ENCODE results near the gene FBXL14. TPM values are rescaled to one million over a fixed set of nuclear protein-coding genes. Genes with fewer than 3 reads are reported as not detected.

Gene FBXL14
- total and polyA plus RNA-seq, 9 donors: 1.3 to 16.2 (median 10.8) TPM

DNA sequence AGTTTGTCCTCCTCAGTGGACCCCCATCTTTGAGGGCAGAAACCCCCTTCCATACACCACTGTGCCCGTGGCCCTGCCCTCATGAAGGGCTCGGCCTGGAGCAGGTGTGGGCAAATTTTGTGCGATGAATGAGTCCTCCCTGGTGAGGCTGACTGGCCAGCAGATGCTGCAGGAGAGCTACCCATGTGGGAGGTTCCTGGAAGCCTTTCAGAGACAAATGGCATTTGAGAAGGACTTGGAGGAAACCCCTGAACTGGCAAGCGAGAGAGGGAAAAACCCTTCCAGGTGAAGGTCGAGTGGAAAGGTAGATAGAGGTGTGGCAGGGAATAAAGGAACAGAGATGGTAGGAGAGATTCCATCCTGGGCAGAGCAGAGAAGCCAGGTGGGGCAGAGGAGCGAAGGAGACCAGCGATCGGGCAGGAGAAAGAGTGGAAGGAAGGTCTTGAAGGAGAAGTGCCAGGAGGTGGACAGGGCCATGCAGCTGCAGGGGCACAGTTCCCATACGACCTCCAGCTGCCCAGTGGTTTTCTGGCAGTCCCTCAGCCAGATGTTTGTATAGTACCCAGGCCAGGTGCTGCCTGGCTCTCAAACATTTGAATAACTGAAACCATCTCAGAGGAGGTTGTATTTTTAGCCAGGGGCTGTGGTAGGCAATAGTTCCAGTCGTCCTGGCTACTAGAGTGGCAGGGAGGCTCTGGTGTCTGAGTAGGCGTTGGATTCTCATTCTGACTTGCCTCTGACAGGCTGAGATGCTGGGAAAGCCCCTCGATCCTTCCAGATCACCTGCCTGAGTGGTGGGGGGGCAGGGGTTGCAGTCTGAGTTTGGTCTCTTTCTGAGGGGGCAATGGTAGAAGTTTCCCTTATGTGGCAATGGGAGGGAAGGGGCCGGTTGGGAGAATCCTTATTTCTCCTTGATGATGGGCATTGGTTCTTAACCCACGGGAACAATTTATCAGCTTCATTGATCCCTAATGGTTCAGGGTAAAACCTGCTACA is 40.1 kb downstream of the FBXL14 start:
- Histone ChIP-seq H3K9me3 (no peaks in the 10 kb centered on the region), H3K4me1 (ENCODE audit: insufficient read depth) (no peaks in the 10 kb centered on the region), H3K4me3 (no peak overlapping the region), H3K27ac (no peak overlapping the region), H3K36me3 (no peaks in the 10 kb centered on the region), H3K27me3 (no peaks in the 10 kb centered on the region)
- no peak for TF ChIP-seq POLR2A (IDR thresholded peaks at IDR 0.05)
- no peak for TF ChIP-seq EP300 (IDR thresholded peaks at IDR 0.05)
- TF ChIP-seq, protein P1, sequence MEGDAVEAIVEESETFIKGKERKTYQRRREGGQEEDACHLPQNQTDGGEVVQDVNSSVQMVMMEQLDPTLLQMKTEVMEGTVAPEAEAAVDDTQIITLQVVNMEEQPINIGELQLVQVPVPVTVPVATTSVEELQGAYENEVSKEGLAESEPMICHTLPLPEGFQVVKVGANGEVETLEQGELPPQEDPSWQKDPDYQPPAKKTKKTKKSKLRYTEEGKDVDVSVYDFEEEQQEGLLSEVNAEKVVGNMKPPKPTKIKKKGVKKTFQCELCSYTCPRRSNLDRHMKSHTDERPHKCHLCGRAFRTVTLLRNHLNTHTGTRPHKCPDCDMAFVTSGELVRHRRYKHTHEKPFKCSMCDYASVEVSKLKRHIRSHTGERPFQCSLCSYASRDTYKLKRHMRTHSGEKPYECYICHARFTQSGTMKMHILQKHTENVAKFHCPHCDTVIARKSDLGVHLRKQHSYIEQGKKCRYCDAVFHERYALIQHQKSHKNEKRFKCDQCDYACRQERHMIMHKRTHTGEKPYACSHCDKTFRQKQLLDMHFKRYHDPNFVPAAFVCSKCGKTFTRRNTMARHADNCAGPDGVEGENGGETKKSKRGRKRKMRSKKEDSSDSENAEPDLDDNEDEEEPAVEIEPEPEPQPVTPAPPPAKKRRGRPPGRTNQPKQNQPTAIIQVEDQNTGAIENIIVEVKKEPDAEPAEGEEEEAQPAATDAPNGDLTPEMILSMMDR (IDR thresholded peaks at IDR 0.05): no peak
- 80 to 84% (median 83%) methylated on average over 14 of the region's 14 CpGs for WGBS, 3 donors
- intact Hi-C loops (cut with DNase I): no loop called here
- DNase-seq: no peak

GRCh38 chr12:1553536-1553935 is 40.8 kb downstream of the FBXL14 start:
- intact Hi-C loops (cut with DNase I): no loop called here
- H3K27me3 ChIP-seq: no peaks in the 10 kb centered on the region
- H3K4me3 ChIP-seq: no peak overlapping the region
- H3K4me1 ChIP-seq (ENCODE audit: insufficient read depth): no peaks in the 10 kb centered on the region
- 80 to 83% (median 83%) methylated on average over 14 of the region's 14 CpGs for WGBS, 3 donors
- H3K9me3 ChIP-seq: no peaks in the 10 kb centered on the region
- TF ChIP-seq POLR2A (IDR thresholded peaks at IDR 0.05): no peak
- TF ChIP-seq, protein P1 (IDR thresholded peaks at IDR 0.05): no peak
- no peak for TF ChIP-seq EP300 (IDR thresholded peaks at IDR 0.05)
- H3K27ac ChIP-seq: no peak overlapping the region
- no peak for DNase-seq
- H3K36me3 ChIP-seq: no peaks in the 10 kb centered on the region

DNA sequence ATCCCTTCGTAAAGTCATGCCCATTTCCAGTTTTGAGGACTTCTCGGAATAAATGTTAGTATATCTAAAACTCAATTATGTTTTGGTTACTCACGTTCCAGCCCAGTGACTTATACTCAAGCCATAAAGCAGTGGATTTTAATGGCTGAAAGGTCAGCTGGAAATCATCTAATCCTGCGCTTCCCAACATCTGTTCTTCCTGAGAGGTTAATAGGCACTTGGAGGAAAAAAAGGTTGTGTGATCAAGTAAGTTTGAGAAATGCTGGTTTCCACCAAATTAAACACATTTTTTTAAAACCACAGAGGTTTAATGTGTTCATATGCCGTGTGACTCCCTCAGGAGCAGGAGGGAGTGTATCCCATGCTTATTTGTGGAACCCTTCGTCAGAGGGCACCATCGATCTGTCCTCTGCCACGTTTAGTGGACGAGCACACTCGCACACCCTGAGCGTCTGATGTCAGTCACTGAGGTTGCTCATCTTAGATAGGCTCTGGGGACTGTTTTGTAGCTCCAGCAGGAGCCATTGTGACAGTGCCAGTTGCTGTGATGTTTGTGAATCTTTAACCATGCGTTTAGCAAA is 41.4 kb downstream of the FBXL14 start:
- no peaks in the 10 kb centered on the region for H3K36me3 ChIP-seq
- intact Hi-C loops (cut with DNase I): no loop called here
- H3K27ac ChIP-seq: no peak overlapping the region
- DNase-seq: no peak
- no peak overlapping the region for H3K4me3 ChIP-seq
- no peaks in the 10 kb centered on the region for H3K4me1 ChIP-seq (ENCODE audit: insufficient read depth)
- no peaks in the 10 kb centered on the region for H3K27me3 ChIP-seq
- H3K9me3 ChIP-seq: no peaks in the 10 kb centered on the region
- TF ChIP-seq, protein P1 (IDR thresholded peaks at IDR 0.05): no peak
- no peak for TF ChIP-seq EP300 (IDR thresholded peaks at IDR 0.05)
- no peak for TF ChIP-seq POLR2A (IDR thresholded peaks at IDR 0.05)
- WGBS, 3 donors: 71 to 75% (median 71%) methylated on average over 12 of the region's 12 CpGs

DNA sequence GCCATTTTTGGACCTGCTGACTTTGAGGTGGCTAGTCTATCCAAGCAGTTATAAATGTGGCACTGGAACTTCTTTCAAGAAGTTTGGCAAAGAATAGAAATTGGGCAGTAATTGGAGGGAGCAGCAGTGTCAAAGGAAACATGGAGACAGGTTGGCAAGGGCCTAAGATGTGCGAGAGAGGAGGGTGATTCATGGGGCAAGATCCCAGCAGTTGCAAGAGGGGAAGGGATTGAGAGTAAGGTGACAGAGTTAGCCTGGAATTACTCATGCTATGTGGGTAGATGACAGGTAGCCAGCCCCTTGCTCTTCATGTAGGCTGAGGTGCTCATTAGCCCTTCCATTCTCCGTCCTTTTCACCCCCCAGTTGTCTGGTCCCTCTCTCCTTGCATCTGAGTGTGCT is 42.2 kb downstream of the FBXL14 start:
- H3K27me3 ChIP-seq: no peaks in the 10 kb centered on the region
- no peak overlapping the region for H3K4me3 ChIP-seq
- no peak for DNase-seq
- H3K4me1 ChIP-seq (ENCODE audit: insufficient read depth): no peaks in the 10 kb centered on the region
- 89 to 98% (median 92%) methylated on average over 2 of the region's 2 CpGs for WGBS, 3 donors
- intact Hi-C loops (cut with DNase I): no loop called here
- TF ChIP-seq, protein P1 (IDR thresholded peaks at IDR 0.05): no peak
- TF ChIP-seq POLR2A (IDR thresholded peaks at IDR 0.05) (no peak), EP300 (IDR thresholded peaks at IDR 0.05) (no peak)
- H3K36me3 ChIP-seq: no peaks in the 10 kb centered on the region
- no peak overlapping the region for H3K27ac ChIP-seq
- H3K9me3 ChIP-seq: no peaks in the 10 kb centered on the region

Measured in ovary (tissue), 9 donors.